CD4-positive, alpha-beta T cell (primary cell): ENCODE results near the gene GPX4. TPM values are rescaled to one million over a fixed set of nuclear protein-coding genes. Genes with fewer than 3 reads are reported as not detected.

Source experiments
- ATAC-seq: fragments of 200-7000 bp; cut with Tn5 transposase; one replicate; pipeline ENCODE4 v1.10.0; 2022; ENCODE audit warnings: mild to moderate bottlenecking; ENCODE audit not compliant: poor library complexity
- CTCF ChIA-PET: fragments of 350-600 bp; sonication (Branson Sonifier 250); formaldehyde crosslinking; loops from one replicate; lab custom pipeline; 2021; ENCODE audit warnings: antibody characterized with exemption, inconsistent platforms; lab: Charles Lee
- POLR2A ChIA-PET: fragments of 350-600 bp; sonication (Branson Sonifier 250); formaldehyde crosslinking; loops from one replicate; lab custom pipeline; 2021; ENCODE audit warnings: antibody characterized with exemption, inconsistent platforms; lab: Charles Lee
- DNase-seq, 14 experiments: peaks; one replicate each; pipeline ENCODE4 v3.0.0-alpha.2; 2013 to 2020; ENCODE audit warnings: mixed read lengths in 2 of 14
- H3K27ac ChIP-seq, 2 donors: one replicate each; pipeline versions ENCODE4 v1.5.1 to v1.7.0; 2013; ENCODE audit warnings: low read length in 2 of 2, low read depth in 1 of 2, mild to moderate bottlenecking in 1 of 2
- H3K27me3 ChIP-seq, 2 experiments: 1 replicate in 1 of 2; 2 replicates in 1 of 2; pipeline versions ENCODE4 v1.6.1 to v1.7.0; 2013; ENCODE audit warnings: low read length in 2 of 2, control low read depth in 1 of 2, mild to moderate bottlenecking in 1 of 2, moderate library complexity in 1 of 2; ENCODE audit not compliant: insufficient read depth in 2 of 2, control insufficient read depth in 1 of 2
- H3K36me3 ChIP-seq: one replicate; pipeline ENCODE4 v1.6.1; 2013; ENCODE audit warnings: low read length, control low read depth; ENCODE audit not compliant: insufficient read depth
- H3K4me1 ChIP-seq: one replicate; pipeline ENCODE4 v1.6.1; 2013; ENCODE audit warnings: low read length, control low read depth; ENCODE audit not compliant: insufficient read depth
- H3K4me3 ChIP-seq: one replicate; pipeline ENCODE4 v1.5.1; 2013; ENCODE audit warnings: mild to moderate bottlenecking, low read length, moderate library complexity
- H3K9me3 ChIP-seq, 2 experiments: 1 replicate in 1 of 2; 2 replicates in 1 of 2; pipeline versions ENCODE4 v1.6.1 to v1.7.0; 2013; ENCODE audit warnings: low read length in 2 of 2, mild to moderate bottlenecking in 2 of 2, control low read depth in 1 of 2, moderate library complexity in 1 of 2; ENCODE audit not compliant: control insufficient read depth in 1 of 2, insufficient read depth in 1 of 2
- H3K27ac Mint-ChIP-seq: one replicate; pipeline ENCODE4 v1.8.0; 2020; ENCODE audit warnings: mixed read lengths
- H3K27me3 Mint-ChIP-seq: one replicate; pipeline ENCODE4 v1.8.0; 2021; ENCODE audit warnings: mixed read lengths
- H3K36me3 Mint-ChIP-seq: one replicate; pipeline ENCODE4 v1.8.0; 2021; ENCODE audit warnings: low read depth, mixed read lengths
- H3K4me1 Mint-ChIP-seq: one replicate; pipeline ENCODE4 v1.8.0; 2021; ENCODE audit warnings: low read depth, mixed read lengths
- H3K4me3 Mint-ChIP-seq: one replicate; pipeline ENCODE4 v1.8.0; 2020; ENCODE audit warnings: mild to moderate bottlenecking, mixed read lengths
- H3K9me3 Mint-ChIP-seq: one replicate; pipeline ENCODE4 v1.8.0; 2020; ENCODE audit warnings: mixed read lengths
- intact Hi-C, 2 experiments: fragments of 100-400 bp; cut with DNase I in 1 of 2; cut with micrococcal nuclease in 1 of 2; formaldehyde crosslinking; loops; one replicate each; pipeline versions ENCODE4 v1.15.1 to v1.9.0; 2023 to 2025; cut with DNase I, micrococcal nuclease
- total RNA-seq, 174 experiments: library from RNA in 2 of 174; stranded (reverse) in 2 of 174; gene quantifications; one replicate each; pipeline ENCODE4 v1.2.3 and lab custom pipeline; 2021 to 2026
- TF ChIP-seq, protein P1 (sequence below): fragments of 200-600 bp; IDR thresholded peaks from one replicate; pipeline ENCODE4 v1.8.0; 2022; ENCODE audit warnings: antibody characterized with exemption, mild to moderate bottlenecking

GPX4 gene
- total RNA-seq, 2 experiments from 2014 or later = 174 to 175 TPM

DNA sequence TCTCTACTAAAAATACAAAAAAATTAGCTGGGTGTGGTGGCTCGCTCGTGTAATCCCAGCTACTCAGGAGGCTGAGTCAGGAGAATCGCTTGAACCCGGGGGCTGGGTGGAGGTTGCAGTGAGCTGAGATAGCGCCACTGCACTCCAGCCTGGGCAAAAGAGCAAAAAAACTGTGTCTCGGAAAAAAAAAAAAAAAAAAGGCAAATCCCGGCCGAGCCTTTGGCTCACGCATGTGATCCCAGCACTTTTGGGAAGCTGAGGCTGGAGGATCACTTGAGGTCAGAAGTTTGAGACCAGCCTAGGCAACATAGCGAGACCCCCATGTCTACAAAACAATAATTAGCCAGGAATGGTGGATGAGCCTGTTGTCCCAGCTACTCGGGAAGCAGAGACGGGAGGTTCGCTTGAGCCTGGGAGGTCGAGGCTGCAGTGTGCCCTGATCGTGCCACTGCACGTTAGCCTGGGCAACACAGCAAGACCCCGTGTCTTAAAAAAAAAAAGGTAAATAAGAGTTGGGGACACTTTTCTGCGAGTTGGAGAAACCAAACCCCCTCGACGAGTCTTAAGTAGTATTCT lies 574 bp upstream of the GPX4 start:
- Mint-ChIP-seq H3K36me3 (peaks cover 18% of the 10 kb centered on the region), H3K27ac (peak overlapping the region; percentile 95), H3K4me1 (peaks cover 34% of the 10 kb centered on the region), H3K27me3 (no peaks in the 10 kb centered on the region), H3K4me3 (peak overlapping the region; percentile 89), H3K9me3 (no peaks in the 10 kb centered on the region)
- ChIA-PET POLR2A (interaction anchor here (0.7 to 7.4 kb wide), 16 partner anchors 17 to 306 kb away, joined by 3 to 74 read pairs (median 4); partner anchors contain the start of genes ARHGAP45, CIRBP and PTBP1), CTCF (interaction anchor here (1.0 to 2.4 kb wide), 4 partner anchors 10 to 38 kb away, joined by 3 to 10 read pairs (median 6); no protein-coding TSS in a partner anchor)
- Histone ChIP-seq H3K9me3 (no peaks in the 10 kb centered on the region), H3K27ac (peak overlapping the region; percentile 23 to 67), H3K27me3 (no peaks in the 10 kb centered on the region), H3K4me3 (peak overlapping the region; percentile 28), H3K36me3 (peaks cover 20% of the 10 kb centered on the region), H3K4me1 (peaks cover 68% of the 10 kb centered on the region)
- ATAC-seq = no peak
- DNase-seq = no peak
- TF ChIP-seq, protein P1, sequence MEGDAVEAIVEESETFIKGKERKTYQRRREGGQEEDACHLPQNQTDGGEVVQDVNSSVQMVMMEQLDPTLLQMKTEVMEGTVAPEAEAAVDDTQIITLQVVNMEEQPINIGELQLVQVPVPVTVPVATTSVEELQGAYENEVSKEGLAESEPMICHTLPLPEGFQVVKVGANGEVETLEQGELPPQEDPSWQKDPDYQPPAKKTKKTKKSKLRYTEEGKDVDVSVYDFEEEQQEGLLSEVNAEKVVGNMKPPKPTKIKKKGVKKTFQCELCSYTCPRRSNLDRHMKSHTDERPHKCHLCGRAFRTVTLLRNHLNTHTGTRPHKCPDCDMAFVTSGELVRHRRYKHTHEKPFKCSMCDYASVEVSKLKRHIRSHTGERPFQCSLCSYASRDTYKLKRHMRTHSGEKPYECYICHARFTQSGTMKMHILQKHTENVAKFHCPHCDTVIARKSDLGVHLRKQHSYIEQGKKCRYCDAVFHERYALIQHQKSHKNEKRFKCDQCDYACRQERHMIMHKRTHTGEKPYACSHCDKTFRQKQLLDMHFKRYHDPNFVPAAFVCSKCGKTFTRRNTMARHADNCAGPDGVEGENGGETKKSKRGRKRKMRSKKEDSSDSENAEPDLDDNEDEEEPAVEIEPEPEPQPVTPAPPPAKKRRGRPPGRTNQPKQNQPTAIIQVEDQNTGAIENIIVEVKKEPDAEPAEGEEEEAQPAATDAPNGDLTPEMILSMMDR = no peak
- intact Hi-C loops = loop anchor here (1.0 to 10.0 kb wide), 3 partner anchors 8 to 308 kb away; partner anchors contain the start of genes ARHGAP45 (in 2 of the 2), POLR2E (in 1 of the 2) and PTBP1 (in 1 of the 2)

DNA sequence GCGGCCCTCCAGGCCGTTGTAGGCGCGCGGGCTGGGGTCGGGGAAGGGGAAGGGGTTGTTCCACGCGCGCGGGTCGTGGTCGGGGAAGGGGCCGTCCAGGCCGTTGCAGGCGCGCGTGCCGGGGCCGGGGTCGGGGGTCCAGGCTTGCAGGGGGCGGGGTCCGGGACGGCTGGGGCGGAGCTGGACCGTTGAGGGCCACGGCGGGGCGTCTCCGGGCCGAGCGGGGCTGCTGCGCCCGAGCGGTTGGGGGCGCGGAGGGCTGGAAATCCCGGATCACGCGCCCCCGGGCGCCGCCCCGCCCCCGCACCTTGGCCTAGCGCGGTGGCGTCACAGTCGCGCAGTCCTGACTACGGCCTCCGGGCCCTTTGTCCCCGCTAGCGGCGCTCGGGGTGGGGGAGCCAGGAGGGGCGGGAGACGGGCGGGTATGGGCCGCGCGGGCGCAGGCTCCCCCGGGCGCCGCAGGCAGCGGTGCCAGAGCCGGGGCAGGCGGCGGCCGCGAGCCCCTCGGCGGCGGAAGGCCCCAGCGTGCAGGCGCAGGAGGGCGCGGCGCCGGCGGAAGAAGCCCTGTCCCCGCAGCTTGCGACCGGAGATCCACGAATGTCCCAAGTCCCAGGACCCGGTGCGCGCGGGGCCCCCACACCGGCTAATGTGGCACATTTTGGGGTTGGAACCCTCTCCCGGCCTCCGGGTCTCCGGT lies 665 bp downstream of the GPX4 start:
- Mint-ChIP-seq H3K9me3 (no peaks in the 10 kb centered on the region), H3K27ac (peak overlapping the region; percentile 47), H3K27me3 (no peaks in the 10 kb centered on the region), H3K4me3 (peak overlapping the region; percentile 71), H3K4me1 (peaks cover 29% of the 10 kb centered on the region), H3K36me3 (peaks cover 18% of the 10 kb centered on the region)
- no peaks in the 10 kb centered on the region for H3K9me3 ChIP-seq
- peak in 13 of 14 experiments; percentile 48 to 91 (median 61) for DNase-seq
- ChIA-PET CTCF (interaction anchor here (0.8 kb wide), 1 partner anchor 90 kb away, joined by 3 read pairs; no protein-coding TSS in a partner anchor), POLR2A (interaction anchor here (0.7 to 7.4 kb wide), 17 partner anchors 9 to 308 kb away, joined by 3 to 74 read pairs (median 4); partner anchors contain the start of genes ARHGAP45, CIRBP, PTBP1 and SBNO2)
- H3K27me3 ChIP-seq = no peaks in the 10 kb centered on the region
- ATAC-seq = peak; percentile 28
- TF ChIP-seq, protein P1 = no peak
- H3K4me1 ChIP-seq = peaks cover 56% of the 10 kb centered on the region
- peaks cover 28% of the 10 kb centered on the region for H3K36me3 ChIP-seq
- peak overlapping the region; percentile 69 to 96 for H3K27ac ChIP-seq
- peak overlapping the region; percentile 76 for H3K4me3 ChIP-seq
- intact Hi-C loops = loop anchor here (5.0 to 10.0 kb wide), 2 partner anchors 37 to 310 kb away; partner anchors contain the start of genes ARHGAP45 (in 2 of the 2) and PTBP1 (in 1 of the 2)
